ENCODE results near the gene LRRFIP2. TPM values are rescaled to one million over a fixed set of nuclear protein-coding genes. Genes with fewer than 3 reads are reported as not detected.

LRRFIP2 gene
- total and polyA plus RNA-seq, 2 of the 4 experiments (the other 2 are of a cell fraction), result 20.6 to 31.0 TPM

DNA sequence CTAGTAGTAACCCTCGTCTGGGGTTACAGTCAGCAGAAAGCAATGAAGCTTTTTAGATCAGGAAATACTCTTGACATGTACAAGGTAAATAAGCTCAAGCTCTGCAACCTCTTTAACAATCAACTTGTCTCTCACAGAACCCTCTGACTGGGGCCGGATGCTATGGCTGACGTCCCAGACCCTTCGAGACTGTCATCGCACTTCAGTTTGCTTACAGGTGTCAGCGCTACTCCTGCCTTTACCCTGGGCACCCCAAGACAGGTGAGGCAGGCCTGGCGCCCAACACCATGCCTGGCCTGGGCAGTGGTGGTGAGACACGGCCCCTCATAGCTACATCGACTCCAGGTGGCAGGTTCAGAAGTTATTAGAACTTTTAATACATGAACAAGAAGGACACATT, 30.6 kb downstream of the LRRFIP2 start:
- H3K9me3 ChIP-seq (ENCODE audit: control insufficient read depth, insufficient read depth, low read length), result no peaks in the 10 kb centered on the region
- no peak overlapping the region for H3K27ac ChIP-seq (ENCODE audit: insufficient read depth, low read length)
- H3K23ac ChIP-seq (ENCODE audit: low read depth, low read length), result no peak overlapping the region
- H3K14ac ChIP-seq (replicated peaks; ENCODE audit: low read depth, low read length), result no peak overlapping the region
- H3K79me1 ChIP-seq (ENCODE audit: low read depth in 1 of 2, low read length in 2 of 2), result peaks cover 40 to 74% of the 10 kb centered on the region in 2 experiments
- no peak overlapping the region for H2AK5ac ChIP-seq (ENCODE audit: low read depth, low read length)
- ATAC-seq (ENCODE audit: low read depth), result no peak
- H2AK9ac ChIP-seq (replicated peaks; ENCODE audit: low read depth, low read length, poor library complexity), result no peak overlapping the region
- in situ Hi-C loops (cut with MboI; ENCODE audit: low sequenced_read_pairs), result no loop called here
- DNase-seq, result no peak
- 100% methylated on average over 4 of the region's 9 CpGs; no CpG with 5 or more reads in 1 of the 2 experiments for WGBS, 2 experiments (ENCODE audit: extremely low coverage in 2 of 2, insufficient read length in 1 of 2)
- H3K18ac ChIP-seq (ENCODE audit: low read depth, low read length), result no peak overlapping the region
- TF ChIP-seq FOS (IDR thresholded peaks at IDR 0.05; ENCODE audit: low read depth, low read length), result no peak
- no peak for TF ChIP-seq MAZ (IDR thresholded peaks at IDR 0.05; ENCODE audit: borderline replicate concordance, low read depth, low read length)
- TF ChIP-seq, protein P1, sequence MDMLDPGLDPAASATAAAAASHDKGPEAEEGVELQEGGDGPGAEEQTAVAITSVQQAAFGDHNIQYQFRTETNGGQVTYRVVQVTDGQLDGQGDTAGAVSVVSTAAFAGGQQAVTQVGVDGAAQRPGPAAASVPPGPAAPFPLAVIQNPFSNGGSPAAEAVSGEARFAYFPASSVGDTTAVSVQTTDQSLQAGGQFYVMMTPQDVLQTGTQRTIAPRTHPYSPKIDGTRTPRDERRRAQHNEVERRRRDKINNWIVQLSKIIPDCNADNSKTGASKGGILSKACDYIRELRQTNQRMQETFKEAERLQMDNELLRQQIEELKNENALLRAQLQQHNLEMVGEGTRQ (IDR thresholded peaks at IDR 0.05; ENCODE audit: low read depth, low read length), result no peak
- no peak for TF ChIP-seq CHD1 (IDR thresholded peaks at IDR 0.05; ENCODE audit: low read depth, low read length)
- TF ChIP-seq RCOR1 (IDR thresholded peaks at IDR 0.05; ENCODE audit: insufficient replicate concordance, low read length), result no peak
- no peak for TF ChIP-seq POLR2A (IDR thresholded peaks at IDR 0.05; ENCODE audit: low read depth, low read length)
- TF ChIP-seq BHLHE40 (IDR thresholded peaks at IDR 0.05; ENCODE audit: low read depth, low read length), result no peak
- no peak for TF ChIP-seq CEBPB (IDR thresholded peaks at IDR 0.05; ENCODE audit: low read depth, low read length)
- no peak for TF ChIP-seq RAD21 (IDR thresholded peaks at IDR 0.05; ENCODE audit: low read length)
- no peak for TF ChIP-seq SMC3 (IDR thresholded peaks at IDR 0.05; ENCODE audit: low read depth, low read length)
- TF ChIP-seq, protein P2, sequence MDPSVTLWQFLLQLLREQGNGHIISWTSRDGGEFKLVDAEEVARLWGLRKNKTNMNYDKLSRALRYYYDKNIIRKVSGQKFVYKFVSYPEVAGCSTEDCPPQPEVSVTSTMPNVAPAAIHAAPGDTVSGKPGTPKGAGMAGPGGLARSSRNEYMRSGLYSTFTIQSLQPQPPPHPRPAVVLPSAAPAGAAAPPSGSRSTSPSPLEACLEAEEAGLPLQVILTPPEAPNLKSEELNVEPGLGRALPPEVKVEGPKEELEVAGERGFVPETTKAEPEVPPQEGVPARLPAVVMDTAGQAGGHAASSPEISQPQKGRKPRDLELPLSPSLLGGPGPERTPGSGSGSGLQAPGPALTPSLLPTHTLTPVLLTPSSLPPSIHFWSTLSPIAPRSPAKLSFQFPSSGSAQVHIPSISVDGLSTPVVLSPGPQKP (IDR thresholded peaks at IDR 0.05; ENCODE audit: borderline replicate concordance, low read depth, low read length), result no peak
- no peak for TF ChIP-seq RFX5 (IDR thresholded peaks at IDR 0.05; ENCODE audit: low read depth, low read length)
- TF ChIP-seq, protein P3, sequence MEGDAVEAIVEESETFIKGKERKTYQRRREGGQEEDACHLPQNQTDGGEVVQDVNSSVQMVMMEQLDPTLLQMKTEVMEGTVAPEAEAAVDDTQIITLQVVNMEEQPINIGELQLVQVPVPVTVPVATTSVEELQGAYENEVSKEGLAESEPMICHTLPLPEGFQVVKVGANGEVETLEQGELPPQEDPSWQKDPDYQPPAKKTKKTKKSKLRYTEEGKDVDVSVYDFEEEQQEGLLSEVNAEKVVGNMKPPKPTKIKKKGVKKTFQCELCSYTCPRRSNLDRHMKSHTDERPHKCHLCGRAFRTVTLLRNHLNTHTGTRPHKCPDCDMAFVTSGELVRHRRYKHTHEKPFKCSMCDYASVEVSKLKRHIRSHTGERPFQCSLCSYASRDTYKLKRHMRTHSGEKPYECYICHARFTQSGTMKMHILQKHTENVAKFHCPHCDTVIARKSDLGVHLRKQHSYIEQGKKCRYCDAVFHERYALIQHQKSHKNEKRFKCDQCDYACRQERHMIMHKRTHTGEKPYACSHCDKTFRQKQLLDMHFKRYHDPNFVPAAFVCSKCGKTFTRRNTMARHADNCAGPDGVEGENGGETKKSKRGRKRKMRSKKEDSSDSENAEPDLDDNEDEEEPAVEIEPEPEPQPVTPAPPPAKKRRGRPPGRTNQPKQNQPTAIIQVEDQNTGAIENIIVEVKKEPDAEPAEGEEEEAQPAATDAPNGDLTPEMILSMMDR (conservative IDR thresholded peaks at IDR 0.05; ENCODE audit: low read depth, low read length), result no peak
- no peak for TF ChIP-seq MAFK (IDR thresholded peaks at IDR 0.05; ENCODE audit: low read depth, low read length)
- TF ChIP-seq MXI1 (IDR thresholded peaks at IDR 0.05; ENCODE audit: borderline replicate concordance, low read depth, low read length), result no peak
- no peak for TF ChIP-seq NFE2L2 (IDR thresholded peaks at IDR 0.05; ENCODE audit: low read depth, low read length)
- H3K9ac ChIP-seq (ENCODE audit: low read depth, low read length), result no peak overlapping the region
- H4K8ac ChIP-seq (ENCODE audit: low read depth in 2 of 2, low read length in 2 of 2), result no peak overlapping the region
- H3K9me1 ChIP-seq (ENCODE audit: insufficient read depth, low read length), result peaks cover 3% of the 10 kb centered on the region
- peaks cover 21% of the 10 kb centered on the region for H3K36me3 ChIP-seq (ENCODE audit: control insufficient read depth, insufficient read depth, low read length)
- intact Hi-C loops (cut with micrococcal nuclease), result no loop called here
- peaks cover 5% of the 10 kb centered on the region; the same call in 1 of the 2 replicates for H4K20me1 ChIP-seq (ENCODE audit: insufficient read depth, low read length)
- no peaks in the 10 kb centered on the region for H3K27me3 ChIP-seq (ENCODE audit: control insufficient read depth, insufficient read depth, low read length)
- CTCF ChIA-PET, result no interaction called here
- H2BK120ac ChIP-seq (ENCODE audit: low read depth, low read length), result no peak overlapping the region
- POLR2A ChIA-PET (ENCODE audit: unreplicated experiment), result no interaction called here
- no peak overlapping the region for H2BK20ac ChIP-seq (ENCODE audit: low read depth, low read length)
- no TSS peak for BruUV-seq (replicated peaks)
- dilution Hi-C loops (cut with HindIII; ENCODE audit: low sequenced_read_pairs, unreplicated experiment), result no loop called here
- H4K91ac ChIP-seq (ENCODE audit: insufficient read depth, low read depth, low read length), result no peak overlapping the region
- H4K5ac ChIP-seq (ENCODE audit: low read depth, low read length), result no peak overlapping the region
- H2BK5ac ChIP-seq (ENCODE audit: low read depth, low read length, poor library complexity, severe bottlenecking), result no peak overlapping the region
- no peak overlapping the region for H3K4me2 ChIP-seq (ENCODE audit: low read depth, low read length)
- H3K4ac ChIP-seq (ENCODE audit: low read depth, low read length), result no peak overlapping the region
- H3K4me3 ChIP-seq (ENCODE audit: insufficient read depth, low read depth, low read length), result no peak overlapping the region
- no peak overlapping the region for H3K56ac ChIP-seq (ENCODE audit: extremely low read depth, insufficient read depth, low read length)
- H2AFZ ChIP-seq (replicated peaks; ENCODE audit: low read length, poor library complexity), result no peak overlapping the region
- peaks cover 5% of the 10 kb centered on the region for H3K4me1 ChIP-seq (ENCODE audit: control insufficient read depth, insufficient read depth, low read length)
- H2BK15ac ChIP-seq (ENCODE audit: low read depth, low read length), result no peak overlapping the region

Measured in IMR-90 (cell line).